Vagina (tissue), 2 donors: ENCODE measurements around the gene LINC01488.

ENCODE experiments used
- CTCF ChIP-seq, 3 experiments: fragments of 450-650 bp in 2 of 3; fragments of 200-600 bp in 1 of 3; sonication (generic) in 1 of 3; IDR thresholded peaks; one replicate each; pipeline ENCODE4 v1.5.1; 2017 to 2019; ENCODE audit warnings: antibody characterized with exemption in 3 of 3, mild to moderate bottlenecking in 2 of 3, moderate library complexity in 2 of 3
- POLR2A ChIP-seq, 2 donors: fragments of 450-650 bp; IDR thresholded peaks; one replicate each; pipeline ENCODE4 v1.6.1; 2017; ENCODE audit warnings: antibody characterized with exemption in 2 of 2, mild to moderate bottlenecking in 2 of 2, moderate library complexity in 2 of 2
- POLR2AphosphoS5 ChIP-seq, 2 donors: sonication (generic); formaldehyde crosslinking; IDR thresholded peaks; one replicate each; pipeline ENCODE4 v1.9.0; 2017; ENCODE audit warnings: antibody characterized with exemption in 2 of 2, mild to moderate bottlenecking in 2 of 2, low read depth in 1 of 2; ENCODE audit not compliant: insufficient read depth in 1 of 2

DNA sequence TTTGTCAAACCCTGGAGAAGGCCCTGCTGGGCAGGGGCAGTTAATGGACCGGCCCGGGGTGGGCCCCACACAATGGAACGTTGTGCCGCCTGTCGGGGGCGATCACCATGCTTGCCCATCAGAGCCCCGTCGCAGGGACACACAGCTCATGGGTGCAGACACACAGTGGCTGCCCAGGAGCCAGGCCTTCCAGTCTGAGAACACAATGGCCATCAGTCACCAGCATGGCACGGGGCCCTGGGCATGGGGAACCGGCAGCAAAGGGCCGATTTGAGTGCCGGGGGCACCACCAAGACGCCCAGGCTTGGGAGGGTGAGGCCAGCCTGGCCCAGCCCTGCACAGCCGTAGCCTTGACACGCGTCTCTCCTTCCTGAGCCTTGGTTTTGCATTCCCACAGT, 7.1 kb downstream of the LINC01488 start:
- TF ChIP-seq CTCF (IDR thresholded peaks at IDR 0.05) = no peak
- no peak for TF ChIP-seq POLR2AphosphoS5 (IDR thresholded peaks at IDR 0.05; ENCODE audit: insufficient read depth in 1 of 2, low read depth in 1 of 2)
- TF ChIP-seq POLR2A (IDR thresholded peaks at IDR 0.05) = no peak
